Myocyte (in vitro differentiated cells): Measurements from ENCODE around the gene CLNK. TPM values are rescaled to one million over a fixed set of nuclear protein-coding genes. Genes with fewer than 3 reads are reported as not detected.
A peak's percentile ranks its signal among the peaks of the same experiment; 100 is the strongest.

Source experiments
- DNase-seq: peaks from one replicate; pipeline ENCODE4 v3.0.0-alpha.2; 2012; ENCODE audit warnings: low read depth
- polyA plus RNA-seq: library from polyadenylated mRNA; unstranded; fragments of >200 nt; gene quantifications from one replicate; pipeline ENCODE4 v1.2.1, GENCODE V29; 2012; ENCODE audit warnings: missing spikeins
- total RNA-seq: library from RNA; depleted of rRNA; stranded (reverse); fragments of >200 nt; gene quantifications from 2 replicates; pipeline ENCODE4 v1.2.3, GENCODE V29; 2014

Gene CLNK, protein sequence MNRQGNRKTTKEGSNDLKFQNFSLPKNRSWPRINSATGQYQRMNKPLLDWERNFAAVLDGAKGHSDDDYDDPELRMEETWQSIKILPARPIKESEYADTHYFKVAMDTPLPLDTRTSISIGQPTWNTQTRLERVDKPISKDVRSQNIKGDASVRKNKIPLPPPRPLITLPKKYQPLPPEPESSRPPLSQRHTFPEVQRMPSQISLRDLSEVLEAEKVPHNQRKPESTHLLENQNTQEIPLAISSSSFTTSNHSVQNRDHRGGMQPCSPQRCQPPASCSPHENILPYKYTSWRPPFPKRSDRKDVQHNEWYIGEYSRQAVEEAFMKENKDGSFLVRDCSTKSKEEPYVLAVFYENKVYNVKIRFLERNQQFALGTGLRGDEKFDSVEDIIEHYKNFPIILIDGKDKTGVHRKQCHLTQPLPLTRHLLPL
- total RNA-seq = not detected in 2 replicates
- not detected for polyA plus RNA-seq

- DNase-seq = no peak
Measured at GRCh38 chr4:10684631-10685030, at the start of gene CLNK. TSS of gene CLNK (minus strand) at chr4:10684768. CDS start at chr4:10667869, 16,899 bp downstream.

DNA sequence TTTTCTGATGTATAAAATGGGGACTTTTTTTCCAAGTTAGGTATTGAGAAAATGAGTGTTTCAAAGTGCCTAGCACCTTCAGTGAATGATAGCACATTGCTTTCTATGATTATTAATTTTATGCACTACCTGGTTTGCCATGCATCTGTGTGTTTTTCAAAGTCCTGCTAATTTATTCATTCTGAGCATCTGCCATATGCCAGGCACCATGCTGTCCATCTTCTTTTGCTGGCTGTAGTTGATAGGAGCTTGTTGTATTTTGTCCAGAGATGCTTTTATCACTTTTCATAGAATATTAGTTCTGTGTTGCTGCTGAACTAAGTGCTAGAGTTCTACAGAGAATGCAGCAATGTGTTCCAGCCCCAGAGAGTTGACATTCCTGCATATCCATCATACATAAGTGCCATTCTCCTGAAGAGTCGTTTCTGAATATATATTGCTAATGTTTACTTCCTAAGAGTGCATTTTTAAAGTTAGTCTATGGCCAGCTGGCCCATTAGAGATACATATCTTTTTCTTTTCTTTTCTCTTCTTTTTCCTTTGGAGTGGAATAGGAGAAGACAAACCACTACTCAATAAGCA, 49.0 kb upstream of the CLNK start:
- DNase-seq = no peak

DNA sequence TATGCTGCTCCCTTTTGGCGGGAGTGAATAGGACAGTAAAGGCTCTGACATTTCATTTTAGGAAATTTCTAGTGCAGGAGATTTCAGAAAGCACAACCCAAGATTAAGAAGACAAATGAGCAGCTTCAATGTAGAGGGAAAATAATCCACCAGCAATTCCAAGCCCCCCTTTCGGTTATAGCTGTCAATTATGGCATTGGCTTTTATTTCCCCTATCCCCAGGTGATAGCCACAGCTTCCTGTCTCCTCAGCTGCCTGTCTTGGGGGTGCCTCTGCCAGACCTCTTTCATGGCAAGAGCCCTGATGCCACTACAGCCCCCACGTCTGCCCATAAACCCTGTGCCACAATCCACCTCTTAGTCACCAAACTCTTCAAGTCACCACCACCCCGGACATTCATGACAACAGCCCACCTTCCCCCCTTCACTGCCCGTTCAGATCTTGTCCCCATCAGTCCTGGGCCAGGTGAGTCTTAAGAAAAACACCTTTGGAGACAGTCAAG, 48.4 kb upstream of the CLNK start:
- DNase-seq = no peak

- DNase-seq = no peak
Measured at GRCh38 chr4:10732235-10732913, 47.8 kb upstream of the CLNK start.

GRCh38 chr4:10731690-10732089, 47.1 kb upstream of the CLNK start:
- no peak for DNase-seq

GRCh38 chr4:10731162-10731561, 46.6 kb upstream of the CLNK start:
- no peak for DNase-seq

GRCh38 chr4:10730590-10730989, 46.0 kb upstream of the CLNK start:
- no peak for DNase-seq

DNA sequence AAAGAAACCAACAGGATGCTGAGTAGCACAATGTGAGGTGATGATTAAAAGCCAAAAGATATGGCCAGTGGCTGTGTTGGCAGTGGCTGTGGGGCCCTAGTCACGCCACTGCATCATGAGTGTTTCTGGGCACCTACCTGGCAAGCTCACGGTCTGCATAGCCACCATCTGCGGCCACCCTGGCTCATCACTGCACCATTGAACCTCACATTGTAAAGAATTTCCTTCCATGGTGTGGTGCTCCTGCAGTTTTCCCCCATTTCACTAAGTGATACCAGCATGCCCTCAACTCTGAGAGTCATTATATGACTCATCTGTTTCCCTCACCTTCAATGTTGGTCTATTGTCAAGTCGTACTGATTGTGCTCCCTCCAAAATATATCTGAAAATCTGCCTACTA, 45.5 kb upstream of the CLNK start:
- no peak for DNase-seq

- DNase-seq = no peak
Measured at GRCh38 chr4:10729366-10729765, 44.8 kb upstream of the CLNK start.

DNA sequence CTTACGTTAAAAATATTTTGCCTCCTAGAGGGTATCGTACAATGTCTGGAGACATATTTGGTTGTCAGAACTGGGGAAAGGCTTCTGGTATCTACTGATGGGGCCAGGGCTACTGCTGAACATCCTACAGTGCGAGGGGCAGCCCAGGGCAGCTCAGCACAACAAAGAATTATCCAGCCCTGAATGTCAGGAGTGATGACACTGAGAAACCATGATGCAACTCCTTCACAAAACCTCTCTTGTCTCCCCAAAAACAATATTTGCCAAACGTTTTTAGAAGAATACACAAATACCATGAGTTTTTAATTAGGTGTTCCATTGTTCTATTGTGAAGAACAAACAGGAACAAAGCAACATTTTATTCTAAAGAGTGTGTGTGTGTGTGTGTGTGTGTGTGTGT, 43.4 kb upstream of the CLNK start:
- DNase-seq = no peak

GRCh38 chr4:10727140-10727880, 42.7 kb upstream of the CLNK start:
- no peak for DNase-seq

GRCh38 chr4:10722957-10723356, 38.4 kb upstream of the CLNK start:
- no peak for DNase-seq

DNA sequence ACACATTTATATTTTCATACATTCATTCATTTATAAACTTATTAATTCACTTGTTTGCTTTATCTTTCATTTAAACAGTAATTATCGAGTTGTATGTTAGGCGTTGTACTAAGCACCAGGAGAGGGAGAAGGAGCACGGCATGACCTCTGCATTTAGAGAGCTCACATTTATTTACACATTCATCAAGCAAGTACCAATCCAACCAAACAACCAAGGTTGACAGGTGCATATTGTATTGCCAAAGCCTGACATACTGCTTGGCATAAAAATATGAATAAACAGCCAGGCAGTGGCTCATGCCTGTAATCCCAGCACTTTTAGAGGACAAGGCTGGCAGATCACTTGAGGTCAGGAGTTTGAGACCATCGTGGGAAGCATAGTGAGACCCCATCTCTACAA, 37.0 kb upstream of the CLNK start:
- no peak for DNase-seq

- no peak for DNase-seq
Measured at GRCh38 chr4:10716163-10716562, 31.6 kb upstream of the CLNK start.

GRCh38 chr4:10715696-10716095, 31.1 kb upstream of the CLNK start:
- DNase-seq = peak; percentile 60

DNA sequence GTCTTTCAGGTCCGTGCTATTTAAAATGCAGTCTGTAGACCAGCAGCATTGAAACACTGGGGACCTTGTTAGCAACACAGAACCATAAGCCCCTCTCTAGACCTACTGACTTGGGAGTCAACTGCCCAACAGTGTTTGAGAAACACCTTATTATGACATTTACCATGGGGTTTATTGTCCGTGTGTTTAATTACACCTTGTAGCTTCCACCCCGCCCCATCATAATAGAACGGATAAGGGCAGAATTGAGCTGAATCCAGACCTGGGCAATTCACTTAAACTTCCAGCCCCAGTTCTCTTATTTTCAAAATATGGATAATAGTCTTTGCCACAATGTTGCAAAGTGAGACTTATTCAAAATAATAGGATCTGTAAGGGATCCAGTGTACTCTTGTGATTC, 30.6 kb upstream of the CLNK start:
- DNase-seq = no peak

DNA sequence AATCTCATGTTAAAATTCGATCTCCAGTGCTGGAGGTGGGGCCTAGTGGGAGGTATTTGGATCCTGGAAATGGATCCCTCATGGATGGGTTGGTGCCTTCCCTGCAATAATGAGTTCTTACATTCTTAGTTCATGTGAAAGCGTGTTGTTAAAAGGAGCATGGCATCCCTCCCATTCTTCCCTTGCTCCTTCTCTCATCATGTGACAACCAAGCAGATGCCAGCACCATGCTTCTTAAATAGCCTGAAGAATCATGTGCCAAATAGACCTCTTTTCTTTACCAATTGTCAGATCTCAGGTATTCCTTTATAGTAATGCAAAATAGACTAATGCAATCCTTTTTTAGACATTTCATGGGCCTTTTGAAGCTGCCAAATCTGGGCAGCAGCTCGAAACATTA, 29.0 kb upstream of the CLNK start:
- DNase-seq = no peak

GRCh38 chr4:10706236-10706635, 21.7 kb upstream of the CLNK start:
- no peak for DNase-seq

DNA sequence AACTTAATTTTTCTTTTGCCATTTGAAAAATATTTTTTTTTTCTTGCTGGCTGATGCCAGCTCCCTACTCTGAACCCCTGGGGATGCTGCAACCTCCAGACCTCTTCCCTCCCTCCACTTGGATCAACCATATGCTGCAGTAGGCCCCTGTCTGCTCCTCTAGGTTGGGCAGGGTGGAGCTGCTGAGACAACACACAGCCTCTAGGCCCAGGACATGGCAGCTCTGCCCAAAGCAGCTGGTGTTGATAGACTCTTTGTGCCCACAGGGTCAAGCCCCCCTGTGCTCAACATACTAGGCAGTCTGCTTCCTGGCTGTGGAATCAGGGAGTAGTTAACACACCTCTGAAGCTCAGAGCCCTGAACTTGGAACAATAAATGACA, 19.9 kb upstream of the CLNK start:
- peak; percentile 63 for DNase-seq

DNA sequence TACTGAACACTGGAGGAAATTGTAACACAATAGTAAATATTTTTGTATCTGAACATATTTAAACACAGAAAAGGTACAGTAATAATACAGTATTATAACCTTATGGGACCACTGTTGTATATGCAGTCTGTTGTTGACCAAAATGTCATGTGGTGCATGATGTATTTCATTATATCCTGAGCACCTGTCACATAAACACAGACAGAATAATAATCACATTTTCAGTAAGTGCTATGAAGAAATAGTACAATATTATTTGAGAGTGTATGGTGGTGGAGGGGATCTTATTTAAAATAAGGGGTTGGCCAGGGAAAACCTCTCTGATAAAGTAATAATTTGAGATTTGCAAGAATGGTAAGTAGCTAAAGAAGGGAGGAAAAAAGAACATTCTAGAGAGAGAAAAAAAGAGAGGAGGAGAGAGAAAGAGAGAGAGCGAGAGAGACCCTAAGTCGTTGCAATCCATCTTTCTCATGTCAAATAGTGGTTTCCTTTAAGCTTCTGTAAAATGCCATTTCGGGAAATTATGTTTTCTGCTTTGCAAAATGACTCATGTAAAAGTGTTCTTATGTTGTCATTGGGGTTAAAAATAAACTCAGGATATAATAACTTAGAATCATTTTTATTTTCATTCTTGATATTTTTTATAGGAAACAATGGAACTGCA, 19.3 kb upstream of the CLNK start:
- peak; percentile 44 for DNase-seq

GRCh38 chr4:10703156-10703555, 18.6 kb upstream of the CLNK start:
- DNase-seq = no peak
